Right lobe of liver (tissue), 6 donors: ENCODE measurements around the gene DGKI. TPM values are rescaled to one million over a fixed set of nuclear protein-coding genes. Genes with fewer than 3 reads are reported as not detected.

Source experiments
- ATAC-seq, 4 donors: fragments of 200-7000 bp; cut with Tn5 transposase; one replicate each; pipeline ENCODE4 v1.9.1; 2020; ENCODE audit warnings: mild to moderate bottlenecking in 4 of 4, moderate library complexity in 4 of 4
- DNase-seq, 3 donors: peaks; one replicate each; pipeline ENCODE4 v3.0.0-alpha.2; 2020
- H3K27ac ChIP-seq, 3 donors: fragments of 200-600 bp; one replicate each; pipeline ENCODE4 v1.8.0; 2022
- H3K27me3 ChIP-seq, 2 donors: fragments of 200-600 bp; one replicate each; pipeline ENCODE4 v1.8.0; 2022
- H3K36me3 ChIP-seq, 4 donors: fragments of 200-600 bp; sonication (generic) in 1 of 4; one replicate each; pipeline versions ENCODE4 v1.5.1 to v1.8.0; 2017 to 2022; ENCODE audit warnings: control low read depth in 1 of 4
- H3K4me1 ChIP-seq, 4 donors: fragments of 200-600 bp; sonication (generic) in 1 of 4; one replicate each; pipeline versions ENCODE4 v1.5.1 to v1.8.0; 2017 to 2022; ENCODE audit warnings: control low read depth in 1 of 4
- H3K4me3 ChIP-seq, 3 donors: fragments of 200-600 bp; one replicate each; pipeline ENCODE4 v1.8.0; 2022
- H3K9me3 ChIP-seq, 4 donors: fragments of 200-600 bp; sonication (generic) in 1 of 4; one replicate each; pipeline versions ENCODE4 v1.5.1 to v1.8.0; 2017 to 2022; ENCODE audit warnings: control low read depth in 1 of 4
- CTCF ChIP-seq, 4 donors: fragments of 200-600 bp in 3 of 4; fragments of 450-650 bp in 1 of 4; IDR thresholded peaks; one replicate each; pipeline versions ENCODE4 v1.5.1 to v1.8.0; 2016 to 2022; ENCODE audit warnings: antibody characterized with exemption in 4 of 4, mild to moderate bottlenecking in 2 of 4
- POLR2A ChIP-seq: fragments of 450-650 bp; IDR thresholded peaks from one replicate; pipeline ENCODE4 v1.6.1; 2017; ENCODE audit warnings: antibody characterized with exemption, mild to moderate bottlenecking
- WGBS: methylation state at CpG from one replicate; pipeline ENCODE4 v1.1.6; 2018; ENCODE audit warnings: low coverage, low lambda C conversion rate; ENCODE audit not compliant: insufficient coverage; ENCODE audit errors: missing lambda C conversion rate; 5-methylcytosine and 5-hydroxymethylcytosine counted together
- intact Hi-C, 2 donors: fragments of 100-400 bp; cut with DNase I; formaldehyde crosslinking; loops; one replicate each; pipeline versions ENCODE4 v1.11.2 to v1.14.1; 2022
- total RNA-seq, 6 experiments: library from RNA; depleted of rRNA in 2 of 6; stranded (reverse); fragments of >200 nt in 2 of 6; fragmentation: NEBNext Ultra II Directional in 3 of 6; extraction: Animal tissue kit (Norgen Biotek cat#: 25700) in 3 of 6; gene quantifications; one replicate each; pipeline versions ENCODE4 v1.1.0 to v1.2.4, GENCODE V29; 2016 to 2023
- donor health status: DM: no; HTN: yes; CAD: no.
- donor health status: DM: no; HTN: no; CAD: no.
- donor health status: DM: no; HTN: no; CAD: no.
- donor health status: DM: no; HTN: yes; CAD: no.
- donor health status: DM: no; HTN: yes; CAD: no.

DGKI gene
- total RNA-seq, 6 experiments from 2014 or later = 0.05 to 0.35 (median 0.06) TPM; not detected in 1

DNA sequence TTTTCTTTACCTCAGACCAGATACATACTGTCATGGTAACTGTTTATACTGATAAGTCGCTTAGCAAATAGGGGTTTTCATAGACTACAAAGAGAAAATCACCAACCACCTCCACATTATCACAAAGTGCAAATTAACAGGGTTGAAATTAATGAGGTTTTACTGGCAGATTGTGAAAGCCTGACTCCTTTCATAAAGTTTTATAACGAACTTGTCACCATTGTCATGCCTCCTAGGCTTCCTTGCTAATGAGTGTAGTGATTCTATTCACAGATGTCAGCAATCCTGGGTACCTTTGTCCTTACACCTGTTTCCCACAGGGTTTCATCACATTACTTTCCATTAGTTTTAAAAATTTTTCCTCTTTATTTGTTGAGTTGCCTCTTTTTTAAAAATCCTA lies 361.0 kb downstream of the DGKI start:
- intact Hi-C loops = no loop called here
- Histone ChIP-seq H3K27me3 (no peaks in the 10 kb centered on the region), H3K4me1 (no peaks in the 10 kb centered on the region), H3K4me3 (no peak overlapping the region), H3K9me3 (no peaks in the 10 kb centered on the region), H3K27ac (no peak overlapping the region), H3K36me3 (no peaks in the 10 kb centered on the region)
- WGBS = 46% methylated on average over 2 of the region's 2 CpGs
- DNase-seq = no peak
- no peak for ATAC-seq
- no peak for TF ChIP-seq POLR2A
- no peak for TF ChIP-seq CTCF (IDR thresholded peaks at IDR 0.05)

DNA sequence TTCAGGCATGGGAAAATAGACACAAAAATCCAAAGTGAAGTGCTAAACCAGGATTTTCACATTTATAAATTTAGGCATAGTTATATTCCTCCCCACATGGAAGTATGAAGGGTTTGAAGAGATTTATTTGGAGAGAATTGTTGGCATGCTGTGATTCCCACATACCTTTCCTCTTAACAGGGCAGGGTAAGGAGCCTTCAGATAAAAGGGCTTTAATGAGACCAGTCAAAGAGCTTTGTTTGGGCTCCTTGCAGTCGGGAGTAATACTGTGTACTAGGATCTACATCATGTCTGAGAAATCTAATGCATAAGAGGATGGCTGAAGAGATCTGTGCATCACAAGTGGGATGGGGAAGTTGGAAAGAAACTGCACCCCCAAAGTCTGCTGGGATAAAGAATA lies 362.4 kb downstream of the DGKI start:
- no peaks in the 10 kb centered on the region for H3K36me3 ChIP-seq
- no peak overlapping the region for H3K4me3 ChIP-seq
- TF ChIP-seq POLR2A (no peak), CTCF (IDR thresholded peaks at IDR 0.05) (no peak)
- no peaks in the 10 kb centered on the region for H3K9me3 ChIP-seq
- no peaks in the 10 kb centered on the region for H3K27me3 ChIP-seq
- ATAC-seq (no peak), DNase-seq (no peak)
- intact Hi-C loops = no loop called here
- WGBS = 38% methylated on average over 1 of the region's 1 CpG
- H3K4me1 ChIP-seq = no peaks in the 10 kb centered on the region
- no peak overlapping the region for H3K27ac ChIP-seq

DNA sequence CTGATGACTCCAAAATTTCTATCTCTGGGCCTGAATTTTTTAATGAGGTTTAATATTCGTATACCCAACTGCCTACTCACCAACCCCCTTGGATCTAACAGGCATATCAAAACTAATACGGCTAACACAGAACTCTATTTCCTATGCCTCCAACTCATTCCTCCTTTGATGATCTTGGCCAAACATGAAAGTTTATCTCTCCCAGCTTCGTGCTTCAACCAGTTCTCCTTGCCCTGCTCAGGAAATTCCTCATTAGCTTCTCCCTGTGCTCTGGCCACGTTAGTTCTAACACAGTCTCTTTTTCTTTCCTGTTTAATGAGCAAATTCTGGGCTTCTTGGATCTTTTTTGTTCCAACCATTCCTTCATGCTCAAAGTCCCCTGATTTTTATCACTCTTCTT lies 364.3 kb downstream of the DGKI start:
- TF ChIP-seq CTCF (IDR thresholded peaks at IDR 0.05) (no peak), POLR2A (no peak)
- no peaks in the 10 kb centered on the region for H3K9me3 ChIP-seq
- 42% methylated on average over 4 of the region's 4 CpGs for WGBS

GRCh38 chr7:137480824-137481365 lies 365.9 kb downstream of the DGKI start:
- ATAC-seq (no peak), DNase-seq (no peak)
- H3K4me1 ChIP-seq = no peaks in the 10 kb centered on the region
- TF ChIP-seq CTCF (IDR thresholded peaks at IDR 0.05) (no peak), POLR2A (no peak)
- no peaks in the 10 kb centered on the region for H3K27me3 ChIP-seq
- no peaks in the 10 kb centered on the region for H3K36me3 ChIP-seq
- H3K4me3 ChIP-seq = no peak overlapping the region
- intact Hi-C loops = no loop called here
- H3K27ac ChIP-seq = no peak overlapping the region
- H3K9me3 ChIP-seq = no peaks in the 10 kb centered on the region
- 29% methylated on average over 3 of the region's 3 CpGs for WGBS

More for the DNA sequence above, 364.3 kb downstream of the DGKI start:
- Histone ChIP-seq H3K4me3 (no peak overlapping the region), H3K4me1 (no peaks in the 10 kb centered on the region), H3K27me3 (no peaks in the 10 kb centered on the region), H3K27ac (no peak overlapping the region), H3K36me3 (no peaks in the 10 kb centered on the region)
- DNase-seq = no peak
- no peak for ATAC-seq
- intact Hi-C loops = no loop called here

DNA sequence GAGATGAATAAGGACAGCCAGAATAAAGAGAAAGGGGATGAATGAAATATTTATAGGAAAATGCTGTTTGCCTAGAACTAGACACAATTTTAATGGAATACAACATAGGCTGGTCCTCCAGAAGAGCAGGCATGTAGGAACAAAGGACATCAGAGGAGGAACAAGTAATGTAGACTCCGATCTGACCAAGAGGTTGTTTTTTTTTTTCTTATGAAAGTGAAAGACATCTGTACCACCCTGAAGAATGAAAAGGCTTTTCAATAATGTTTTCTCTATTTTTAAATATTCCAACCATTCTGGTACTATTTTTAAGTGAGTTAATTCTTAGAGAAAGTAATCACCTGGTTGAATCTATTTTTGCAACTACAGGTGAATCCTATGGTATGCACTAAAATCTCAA lies 366.4 kb downstream of the DGKI start:
- no peak for ATAC-seq
- WGBS = 59% methylated on average over 1 of the region's 1 CpG

More for the DNA sequence above, 366.4 kb downstream of the DGKI start:
- DNase-seq = no peak
- H3K27ac ChIP-seq = no peak overlapping the region
- H3K4me3 ChIP-seq = no peak overlapping the region
- no peaks in the 10 kb centered on the region for H3K27me3 ChIP-seq
- intact Hi-C loops = no loop called here
- TF ChIP-seq CTCF (IDR thresholded peaks at IDR 0.05) (no peak), POLR2A (no peak)
- no peaks in the 10 kb centered on the region for H3K9me3 ChIP-seq
- H3K36me3 ChIP-seq = no peaks in the 10 kb centered on the region
- H3K4me1 ChIP-seq = no peaks in the 10 kb centered on the region
